Activated CD8-positive, alpha-beta T cell treated with anti-CD3 and anti-CD28 coated beads for 36 hours (primary cell): ENCODE measurements around the gene THBS4. TPM values are rescaled to one million over a fixed set of nuclear protein-coding genes. Genes with fewer than 3 reads are reported as not detected.

Experiments used
- ATAC-seq: fragments of 200-7000 bp; cut with Tn5 transposase; one replicate; pipeline ENCODE4 v1.10.0; 2021; ENCODE audit warnings: mild to moderate bottlenecking, moderate library complexity
- CTCF ChIA-PET: fragments of 350-600 bp; sonication (Branson Sonifier 250); formaldehyde crosslinking; loops from one replicate; lab custom pipeline; 2021; ENCODE audit warnings: antibody characterized with exemption; lab: Charles Lee
- POLR2A ChIA-PET: fragments of 350-600 bp; sonication (Branson Sonifier 250); formaldehyde crosslinking; loops from one replicate; lab custom pipeline; 2021; ENCODE audit warnings: antibody characterized with exemption; lab: Charles Lee
- DNase-seq: peaks from one replicate; pipeline ENCODE4 v3.0.0-alpha.2; 2020
- H3K27ac Mint-ChIP-seq: one replicate; pipeline ENCODE4 v1.8.0; 2021; ENCODE audit warnings: mild to moderate bottlenecking, mixed read lengths
- H3K27me3 Mint-ChIP-seq: one replicate; pipeline ENCODE4 v1.8.0; 2021; ENCODE audit warnings: mixed read lengths
- H3K36me3 Mint-ChIP-seq: one replicate; pipeline ENCODE4 v1.8.0; 2021; ENCODE audit warnings: low read depth, mixed read lengths
- H3K4me1 Mint-ChIP-seq: one replicate; pipeline ENCODE4 v1.8.0; 2021; ENCODE audit warnings: low read depth, mixed read lengths
- H3K4me3 Mint-ChIP-seq: one replicate; pipeline ENCODE4 v1.8.0; 2021; ENCODE audit warnings: mild to moderate bottlenecking, moderate library complexity, mixed read lengths
- H3K9me3 Mint-ChIP-seq: one replicate; pipeline ENCODE4 v1.8.0; 2021; ENCODE audit warnings: mixed read lengths
- CTCF ChIP-seq: fragments of 200-600 bp; IDR thresholded peaks from one replicate; pipeline ENCODE4 v1.8.0; 2022; ENCODE audit warnings: antibody characterized with exemption, mild to moderate bottlenecking
- intact Hi-C: fragments of 100-400 bp; cut with micrococcal nuclease; formaldehyde crosslinking; loops from one replicate; pipeline ENCODE4 v1.10.0; 2022
- total RNA-seq, 2 experiments: library from RNA; stranded (reverse); gene quantifications; one replicate each; pipeline ENCODE4 v1.2.3, GENCODE V29; 2021

The THBS4 gene
- total RNA-seq, 2 experiments from 2014 or later = 2.3 to 2.5 TPM

GRCh38 chr5:80054682-80055081 is 19.5 kb downstream of the THBS4 start:
- H3K36me3 Mint-ChIP-seq = no peaks in the 10 kb centered on the region
- no peak for DNase-seq
- ATAC-seq = no peak
- intact Hi-C loops = no loop called here
- H3K27me3 Mint-ChIP-seq = peaks cover under 1% of the 10 kb centered on the region
- CTCF ChIA-PET = no interaction called here
- H3K4me3 Mint-ChIP-seq = no peak overlapping the region
- POLR2A ChIA-PET = no interaction called here
- H3K27ac Mint-ChIP-seq = no peak overlapping the region
- H3K4me1 Mint-ChIP-seq = no peaks in the 10 kb centered on the region
- no peak for TF ChIP-seq CTCF
- H3K9me3 Mint-ChIP-seq = no peaks in the 10 kb centered on the region

GRCh38 chr5:80055491-80056170 is 20.5 kb downstream of the THBS4 start:
- CTCF ChIA-PET = interaction anchor here (1.4 to 1.5 kb wide), 2 partner anchors 28 to 177 kb away, joined by 3 read pairs; no protein-coding TSS in a partner anchor
- ATAC-seq = no peak
- no peak for DNase-seq
- Mint-ChIP-seq H3K9me3 (no peaks in the 10 kb centered on the region), H3K36me3 (no peaks in the 10 kb centered on the region), H3K4me3 (no peak overlapping the region), H3K27me3 (no peaks in the 10 kb centered on the region), H3K4me1 (peaks cover 2% of the 10 kb centered on the region), H3K27ac (no peak overlapping the region)
- intact Hi-C loops = no loop called here
- no peak for TF ChIP-seq CTCF
- POLR2A ChIA-PET = no interaction called here

- CTCF ChIA-PET = interaction anchor here (1.2 to 1.4 kb wide), 2 partner anchors 14 to 179 kb away, joined by 3 to 5 read pairs; no protein-coding TSS in a partner anchor
- H3K9me3 Mint-ChIP-seq = no peaks in the 10 kb centered on the region
- no peak for TF ChIP-seq CTCF
- H3K4me1 Mint-ChIP-seq = peaks cover 5% of the 10 kb centered on the region
- H3K27me3 Mint-ChIP-seq = no peaks in the 10 kb centered on the region
- intact Hi-C loops = no loop called here
- ATAC-seq (peak; percentile 72), DNase-seq (no peak)
- no peak overlapping the region for H3K27ac Mint-ChIP-seq
- H3K36me3 Mint-ChIP-seq = no peaks in the 10 kb centered on the region
- POLR2A ChIA-PET = interaction anchor here (1.0 kb wide), 1 partner anchor 67 kb away, joined by 3 read pairs; no protein-coding TSS in a partner anchor
- no peak overlapping the region for H3K4me3 Mint-ChIP-seq
These were observed 22.0 kb downstream of the THBS4 start for GRCh38 chr5:80057099-80057498.

- intact Hi-C loops = no loop called here
- no peaks in the 10 kb centered on the region for H3K9me3 Mint-ChIP-seq
- H3K4me1 Mint-ChIP-seq = peaks cover 5% of the 10 kb centered on the region
- CTCF ChIA-PET = interaction anchor here (1.0 to 1.2 kb wide), 2 partner anchors 14 to 138 kb away, joined by 3 to 5 read pairs; no protein-coding TSS in a partner anchor
- H3K36me3 Mint-ChIP-seq = no peaks in the 10 kb centered on the region
- no peaks in the 10 kb centered on the region for H3K27me3 Mint-ChIP-seq
- POLR2A ChIA-PET = no interaction called here
- DNase-seq (no peak), ATAC-seq (no peak)
- no peak overlapping the region for H3K27ac Mint-ChIP-seq
- TF ChIP-seq CTCF = no peak
- H3K4me3 Mint-ChIP-seq = no peak overlapping the region
These were observed 22.8 kb downstream of the THBS4 start for GRCh38 chr5:80057921-80058320.

GRCh38 chr5:80059354-80059980 is 24.3 kb downstream of the THBS4 start:
- DNase-seq (no peak), ATAC-seq (no peak)
- intact Hi-C loops = no loop called here
- Mint-ChIP-seq H3K36me3 (no peaks in the 10 kb centered on the region), H3K4me1 (peaks cover 5% of the 10 kb centered on the region), H3K27me3 (no peaks in the 10 kb centered on the region), H3K4me3 (no peak overlapping the region), H3K9me3 (no peaks in the 10 kb centered on the region), H3K27ac (no peak overlapping the region)
- ChIA-PET CTCF (interaction anchor here (2.1 kb wide), 1 partner anchor 24 kb away, joined by 6 read pairs; no protein-coding TSS in a partner anchor), POLR2A (interaction anchor here (1.5 kb wide), 1 partner anchor 25 kb away, joined by 3 read pairs; no protein-coding TSS in a partner anchor)
- no peak for TF ChIP-seq CTCF
